ENCODE measurements around the gene CRIP2.

- no peak for TF ChIP-seq CTCF (IDR thresholded peaks at IDR 0.05; ENCODE audit: extremely low read depth in 1 of 2, insufficient read depth in 1 of 2, low read depth in 1 of 2, low read length in 2 of 2)
- no peak for TF ChIP-seq FOS (IDR thresholded peaks at IDR 0.05; ENCODE audit: borderline replicate concordance, insufficient read depth, low read length)
These were observed 1.6 kb downstream of the CRIP2 start for GRCh38 chr14:105476097-105476830.

Measured in endothelial cell of umbilical vein (primary cell).